H9 (cell line): Measurements from ENCODE around the gene MTCL1. TPM values are rescaled to one million over a fixed set of nuclear protein-coding genes. Genes with fewer than 3 reads are reported as not detected.
A peak's percentile ranks its signal among the peaks of the same experiment; 100 is the strongest.

ENCODE experiments used
- DNase-seq: peaks from one replicate; pipeline ENCODE4 v3.0.0-alpha.2; 2017
- H2AFZ ChIP-seq: one replicate; pipeline ENCODE4 v1.6.1; 2013; ENCODE audit warnings: mild to moderate bottlenecking, low read length, control low read depth, moderate library complexity
- H2AK5ac ChIP-seq: 2 replicates; pipeline ENCODE4 v1.6.1; 2013; ENCODE audit warnings: low read length, control low read depth, mixed read lengths; ENCODE audit not compliant: insufficient read length
- H2BK120ac ChIP-seq: one replicate; pipeline ENCODE4 v1.6.1; 2013; ENCODE audit warnings: low read depth, mild to moderate bottlenecking, low read length, control low read depth, inconsistent platforms; ENCODE audit not compliant: poor library complexity, severe bottlenecking
- H2BK12ac ChIP-seq: 2 replicates; pipeline ENCODE4 v1.6.1; 2013; ENCODE audit warnings: low read length, control low read depth, mixed read lengths, low read depth; ENCODE audit not compliant: insufficient read length
- H2BK15ac ChIP-seq: 2 replicates; pipeline ENCODE4 v1.6.1; 2013; ENCODE audit warnings: low read depth, low read length, control low read depth
- H2BK20ac ChIP-seq: one replicate; pipeline ENCODE4 v1.6.1; 2013; ENCODE audit warnings: low read depth, mild to moderate bottlenecking, low read length, control low read depth, inconsistent platforms; ENCODE audit not compliant: poor library complexity, severe bottlenecking
- H2BK5ac ChIP-seq: 2 replicates; pipeline ENCODE4 v1.6.1; 2013; ENCODE audit warnings: low read length, control low read depth, mixed read lengths; ENCODE audit not compliant: insufficient read length
- H3K14ac ChIP-seq: 2 replicates; pipeline ENCODE4 v1.6.1; 2013; ENCODE audit warnings: low read length, control low read depth; ENCODE audit not compliant: insufficient read depth
- H3K18ac ChIP-seq: 2 replicates; pipeline ENCODE4 v1.6.1; 2013; ENCODE audit warnings: low read depth, mild to moderate bottlenecking, mixed read lengths, low read length, control low read depth; ENCODE audit not compliant: insufficient read length
- H3K23ac ChIP-seq: 2 replicates; pipeline ENCODE4 v1.6.1; 2013; ENCODE audit warnings: low read length, control low read depth, mixed read lengths, low read depth; ENCODE audit not compliant: insufficient read length
- H3K23me2 ChIP-seq: 2 replicates; pipeline ENCODE4 v1.6.1; 2013; ENCODE audit warnings: low read depth, mild to moderate bottlenecking, mixed read lengths, low read length, control low read depth; ENCODE audit not compliant: insufficient read length, poor library complexity, severe bottlenecking
- H3K27ac ChIP-seq: 2 replicates; pipeline ENCODE4 v1.5.1; 2013; ENCODE audit warnings: low read length, control low read depth, mixed read lengths, low read depth; ENCODE audit not compliant: insufficient read length
- H3K27me3 ChIP-seq: 2 replicates; pipeline ENCODE4 v1.6.1; 2013; ENCODE audit warnings: low read length, control low read depth, inconsistent platforms; ENCODE audit not compliant: insufficient read depth
- H3K4ac ChIP-seq: 2 replicates; pipeline ENCODE4 v1.6.1; 2013; ENCODE audit warnings: low read depth, mild to moderate bottlenecking, control low read depth, inconsistent platforms, low read length, moderate library complexity
- H3K4me1 ChIP-seq: 2 replicates; pipeline ENCODE4 v1.6.1; 2013; ENCODE audit warnings: low read length, control low read depth, inconsistent platforms; ENCODE audit not compliant: insufficient read depth
- H3K4me2 ChIP-seq: 2 replicates; pipeline ENCODE4 v1.6.1; 2013; ENCODE audit warnings: low read length, control low read depth, mixed read lengths; ENCODE audit not compliant: insufficient read length, insufficient read depth
- H3K56ac ChIP-seq: 2 replicates; pipeline ENCODE4 v1.6.1; 2013; ENCODE audit warnings: low read depth, mild to moderate bottlenecking, mixed read lengths, low read length, control low read depth; ENCODE audit not compliant: insufficient read length
- H3K79me1 ChIP-seq: 2 replicates; pipeline ENCODE4 v1.6.1; 2013; ENCODE audit warnings: low read depth, mild to moderate bottlenecking, moderate library complexity, low read length, control low read depth, inconsistent platforms; ENCODE audit not compliant: insufficient read depth, poor library complexity, severe bottlenecking
- H3K79me2 ChIP-seq: 2 replicates; pipeline ENCODE4 v1.6.1; 2013; ENCODE audit warnings: low read length, control low read depth, inconsistent platforms; ENCODE audit not compliant: insufficient read depth
- H3K9ac ChIP-seq: 2 replicates; pipeline ENCODE4 v1.6.1; 2013; ENCODE audit warnings: low read length, control low read depth, mixed read lengths; ENCODE audit not compliant: insufficient read length; ENCODE audit errors: extremely low read depth
- H3K9me3 ChIP-seq: one replicate; pipeline ENCODE4 v1.6.1; 2013; ENCODE audit warnings: low read depth, low read length, inconsistent platforms; ENCODE audit not compliant: control insufficient read depth
- H3T11ph ChIP-seq: one replicate; pipeline ENCODE4 v1.6.1; 2013; ENCODE audit warnings: mild to moderate bottlenecking, low read length, control low read depth, inconsistent platforms
- H4K20me1 ChIP-seq: one replicate; pipeline ENCODE4 v1.6.1; 2013; ENCODE audit not compliant: control insufficient read depth, insufficient read length, insufficient read depth
- H4K5ac ChIP-seq: 2 replicates; pipeline ENCODE4 v1.6.1; 2013; ENCODE audit warnings: low read depth, mild to moderate bottlenecking, mixed read lengths, low read length, control low read depth; ENCODE audit not compliant: insufficient read length
- H4K8ac ChIP-seq: replicated peaks from 2 replicates; pipeline ENCODE4 v1.6.1; 2013; ENCODE audit warnings: low read length, control low read depth, mixed read lengths, low read depth; ENCODE audit not compliant: insufficient read length
- H4K91ac ChIP-seq: 2 replicates; pipeline ENCODE4 v1.6.1; 2013; ENCODE audit warnings: low read depth, mild to moderate bottlenecking, moderate library complexity, mixed read lengths, low read length, control low read depth; ENCODE audit not compliant: insufficient read length
- H3K27ac Mint-ChIP-seq, 3 experiments: 2 replicates in 2 of 3; 3 replicates in 1 of 3; pipeline ENCODE4 v1.8.0; 2020 to 2021; ENCODE audit warnings: mixed read lengths in 3 of 3, mild to moderate bottlenecking in 1 of 3, moderate library complexity in 1 of 3
- H3K27me3 Mint-ChIP-seq: 2 replicates; pipeline ENCODE4 v1.8.0; 2021; ENCODE audit warnings: low read depth, mild to moderate bottlenecking, moderate library complexity, mixed read lengths
- H3K36me3 Mint-ChIP-seq, 3 experiments: 2 replicates in 2 of 3; 3 replicates in 1 of 3; pipeline ENCODE4 v1.8.0; 2020 to 2021; ENCODE audit warnings: low read depth in 3 of 3, mixed read lengths in 3 of 3; ENCODE audit not compliant: insufficient read depth in 1 of 3
- H3K4me1 Mint-ChIP-seq, 2 experiments: 2 replicates each; pipeline ENCODE4 v1.8.0; 2020; ENCODE audit warnings: mixed read lengths in 2 of 2
- H3K4me3 Mint-ChIP-seq, 2 experiments: 2 replicates in 1 of 2; 3 replicates in 1 of 2; pipeline ENCODE4 v1.8.0; 2020 to 2021; ENCODE audit warnings: mild to moderate bottlenecking in 2 of 2, mixed read lengths in 2 of 2, moderate library complexity in 1 of 2
- H3K9me3 Mint-ChIP-seq, 2 experiments: 2 replicates in 1 of 2; 3 replicates in 1 of 2; pipeline ENCODE4 v1.8.0; 2020; ENCODE audit warnings: mild to moderate bottlenecking in 2 of 2, mixed read lengths in 2 of 2, moderate library complexity in 1 of 2
- WGBS: extraction: QIAGEN DNeasy Blood & Tissue Kit; methylation state at CpG from one replicate; pipeline ENCODE4 v1.1.7; 2013; ENCODE audit warnings: missing lambda C conversion rate, low lambda C conversion rate, mixed read lengths; ENCODE audit not compliant: insufficient read length; ENCODE audit errors: extremely low coverage; 5-methylcytosine and 5-hydroxymethylcytosine counted together
- total RNA-seq: library from RNA; stranded (reverse); gene quantifications from 2 replicates; pipeline ENCODE4 v1.2.1, GENCODE V29; 2021
- TF ChIP-seq, protein P1 (sequence below): fragments of 200-600 bp; sonication (generic); conservative IDR thresholded peaks from 3 replicates; pipeline ENCODE4 v1.8.0; 2021; ENCODE audit warnings: antibody characterized with exemption, mild to moderate bottlenecking

MTCL1 gene
- total RNA-seq, 1 experiment from 2014 or later: 50.7 TPM

DNA sequence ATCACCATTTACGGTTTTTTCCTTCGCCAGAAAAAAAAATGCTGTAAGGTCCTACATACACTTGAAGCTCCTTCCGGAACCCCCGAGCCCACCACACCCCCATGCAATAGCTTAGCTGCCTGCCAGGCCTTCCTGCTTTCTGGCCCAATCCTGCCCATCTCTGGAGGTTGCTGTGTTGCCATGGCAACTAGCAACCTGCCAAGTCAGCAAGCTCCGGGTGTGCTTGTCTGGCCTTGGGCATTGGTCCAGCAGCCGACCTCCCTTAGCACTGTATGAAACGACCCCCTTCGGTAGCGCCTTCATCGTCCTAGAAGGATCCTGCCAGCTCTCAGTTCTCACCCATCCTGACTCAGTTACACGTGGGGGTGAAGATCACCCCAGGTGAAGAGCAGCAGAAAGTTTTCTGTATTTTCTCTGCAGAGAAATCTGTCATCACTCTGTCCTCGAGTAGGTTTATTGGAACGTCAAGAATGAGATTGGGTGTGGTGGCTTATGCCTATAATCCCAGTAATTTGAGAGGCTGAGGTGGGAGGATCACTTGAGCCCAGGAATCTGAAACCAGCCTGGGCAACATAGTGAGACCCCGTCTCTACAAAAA lies 47.4 kb upstream of the MTCL1 start:
- Mint-ChIP-seq H3K36me3 (no peaks in the 10 kb centered on the region), H3K4me1 (peaks cover 40 to 42% of the 10 kb centered on the region in 2 experiments), H3K27ac (peak overlapping the region in 2 of 3 experiments; percentile 29 to 53; a peak in 2 of 7 replicates), H3K27me3 (no peaks in the 10 kb centered on the region; the same call in 1 of the 2 replicates), H3K4me3 (no peak overlapping the region), H3K9me3 (no peaks in the 10 kb centered on the region; a peak in 1 of 5 replicates)
- no peaks in the 10 kb centered on the region for H3K9me3 ChIP-seq
- H3K4me1 ChIP-seq: peaks cover 7% of the 10 kb centered on the region
- no peak overlapping the region for H3K27ac ChIP-seq
- TF ChIP-seq, protein P1, sequence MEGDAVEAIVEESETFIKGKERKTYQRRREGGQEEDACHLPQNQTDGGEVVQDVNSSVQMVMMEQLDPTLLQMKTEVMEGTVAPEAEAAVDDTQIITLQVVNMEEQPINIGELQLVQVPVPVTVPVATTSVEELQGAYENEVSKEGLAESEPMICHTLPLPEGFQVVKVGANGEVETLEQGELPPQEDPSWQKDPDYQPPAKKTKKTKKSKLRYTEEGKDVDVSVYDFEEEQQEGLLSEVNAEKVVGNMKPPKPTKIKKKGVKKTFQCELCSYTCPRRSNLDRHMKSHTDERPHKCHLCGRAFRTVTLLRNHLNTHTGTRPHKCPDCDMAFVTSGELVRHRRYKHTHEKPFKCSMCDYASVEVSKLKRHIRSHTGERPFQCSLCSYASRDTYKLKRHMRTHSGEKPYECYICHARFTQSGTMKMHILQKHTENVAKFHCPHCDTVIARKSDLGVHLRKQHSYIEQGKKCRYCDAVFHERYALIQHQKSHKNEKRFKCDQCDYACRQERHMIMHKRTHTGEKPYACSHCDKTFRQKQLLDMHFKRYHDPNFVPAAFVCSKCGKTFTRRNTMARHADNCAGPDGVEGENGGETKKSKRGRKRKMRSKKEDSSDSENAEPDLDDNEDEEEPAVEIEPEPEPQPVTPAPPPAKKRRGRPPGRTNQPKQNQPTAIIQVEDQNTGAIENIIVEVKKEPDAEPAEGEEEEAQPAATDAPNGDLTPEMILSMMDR: no peak
- H3K4me2 ChIP-seq: no peak overlapping the region
- H3K4ac ChIP-seq: no peak overlapping the region
- H3K79me2 ChIP-seq: no peaks in the 10 kb centered on the region
- H2BK120ac ChIP-seq: no peak overlapping the region
- H2AFZ ChIP-seq: no peak overlapping the region
- no peak overlapping the region for H2BK5ac ChIP-seq
- H4K8ac ChIP-seq: no peak overlapping the region
- H3K23ac ChIP-seq: no peak overlapping the region
- H4K20me1 ChIP-seq: no peaks in the 10 kb centered on the region
- no peaks in the 10 kb centered on the region for H3K79me1 ChIP-seq
- no CpG with 5 or more reads among the region's 14 CpGs for WGBS
- no peak overlapping the region for H3K56ac ChIP-seq
- no peak overlapping the region for H3T11ph ChIP-seq
- no peak overlapping the region for H3K14ac ChIP-seq
- H2BK12ac ChIP-seq: no peak overlapping the region
- peak; percentile 44 for DNase-seq
- no peak overlapping the region for H3K9ac ChIP-seq
- no peak overlapping the region for H2BK20ac ChIP-seq
- H3K23me2 ChIP-seq: no peaks in the 10 kb centered on the region
- no peak overlapping the region for H3K18ac ChIP-seq
- no peak overlapping the region for H2AK5ac ChIP-seq
- H4K5ac ChIP-seq: no peak overlapping the region
- no peak overlapping the region for H4K91ac ChIP-seq
- H2BK15ac ChIP-seq: no peak overlapping the region
- H3K27me3 ChIP-seq: no peaks in the 10 kb centered on the region
